OCI-LY7 (cell line): ENCODE results near the gene TCFL5. TPM values are rescaled to one million over a fixed set of nuclear protein-coding genes. Genes with fewer than 3 reads are reported as not detected.

ENCODE experiments used
- BruUV-seq: library from RNA; stranded (reverse); fragments of 400-500 nt; replicated peaks from 2 replicates; lab custom pipeline; 2021; lab: Mats Ljungman, UMichigan
- CTCF ChIA-PET: fragments of 300-600 bp; sonication (Branson Sonifier 250); formaldehyde crosslinking; loops from one replicate; lab custom pipeline; 2022; ENCODE audit warnings: antibody characterized with exemption; ENCODE audit not compliant: unreplicated experiment; lab: Charles Lee
- POLR2A ChIA-PET: fragments of 300-600 bp; sonication (Branson Sonifier 250); formaldehyde crosslinking; loops from one replicate; lab custom pipeline; 2022; ENCODE audit warnings: antibody characterized with exemption; lab: Charles Lee
- DNase-seq: peaks from one replicate; pipeline ENCODE4 v3.0.0-alpha.2; 2015; ENCODE audit warnings: low spot score
- H2AFZ ChIP-seq: fragments of 200-600 bp; sonication (generic), shearing (Covaris generic); 2 replicates; pipeline ENCODE4 v1.6.1; 2014; ENCODE audit warnings: mild to moderate bottlenecking, antibody characterized with exemption, low read length, moderate library complexity
- H3K27ac ChIP-seq: fragments of 200-600 bp; sonication (generic); 2 replicates; pipeline ENCODE4 v1.5.1; 2014; ENCODE audit warnings: mixed run types, low read depth, mild to moderate bottlenecking, moderate library complexity, low read length, inconsistent platforms; ENCODE audit not compliant: poor library complexity, severe bottlenecking
- H3K36me3 ChIP-seq: fragments of 200-600 bp; sonication (generic); 2 replicates; pipeline ENCODE4 v1.6.1; 2014; ENCODE audit warnings: mild to moderate bottlenecking, antibody characterized with exemption, low read length, moderate library complexity, mixed read lengths; ENCODE audit not compliant: insufficient read depth
- H3K4me1 ChIP-seq: fragments of 200-600 bp; sonication (generic); 2 replicates; pipeline ENCODE4 v1.5.1; 2014; ENCODE audit warnings: mild to moderate bottlenecking, low read length; ENCODE audit not compliant: insufficient read depth, poor library complexity, severe bottlenecking
- H3K4me2 ChIP-seq: fragments of 200-600 bp; sonication (generic); 2 replicates; pipeline ENCODE4 v1.6.1; 2014; ENCODE audit warnings: mild to moderate bottlenecking, low read length
- H3K4me3 ChIP-seq: fragments of 200-600 bp; sonication (generic); 2 replicates; pipeline ENCODE4 v1.5.1; 2014; ENCODE audit warnings: mild to moderate bottlenecking, low read depth, low read length; ENCODE audit not compliant: poor library complexity, severe bottlenecking
- H3K79me2 ChIP-seq: fragments of 200-600 bp; sonication (generic); 2 replicates; pipeline ENCODE4 v1.6.1; 2016; ENCODE audit warnings: low read depth, mild to moderate bottlenecking, low read length, moderate library complexity, mixed read lengths; ENCODE audit not compliant: insufficient read depth
- H3K9me2 ChIP-seq: fragments of 200-600 bp; sonication (generic); 2 replicates; pipeline ENCODE4 v1.6.1; 2016; ENCODE audit warnings: mild to moderate bottlenecking, low read length, mixed read lengths; ENCODE audit not compliant: insufficient read depth
- H3K9me3 ChIP-seq: fragments of 200-600 bp; sonication (generic); 2 replicates; pipeline ENCODE4 v1.6.1; 2014; ENCODE audit warnings: mild to moderate bottlenecking, mixed run types, low read length, mixed read lengths
- H4K20me1 ChIP-seq: fragments of 200-600 bp; sonication (generic); 2 replicates; pipeline ENCODE4 v1.6.1; 2014; ENCODE audit warnings: mild to moderate bottlenecking, antibody characterized with exemption, low read length, moderate library complexity, mixed read lengths; ENCODE audit not compliant: insufficient read depth
- CTCF ChIP-seq: fragments of 200-600 bp; sonication (generic); conservative IDR thresholded peaks from 2 replicates; pipeline ENCODE4 v1.5.1; 2014; ENCODE audit warnings: mild to moderate bottlenecking, antibody characterized with exemption, low read length, moderate library complexity, mixed read lengths
- EZH2phosphoT487 ChIP-seq: fragments of 200-600 bp; sonication (generic); IDR thresholded peaks from 2 replicates; pipeline ENCODE4 v1.6.1; 2018; ENCODE audit warnings: low read depth, borderline replicate concordance, mild to moderate bottlenecking, mixed run types, antibody characterized with exemption, low read length, moderate library complexity, mixed read lengths
- intact Hi-C: fragments of 100-400 bp; cut with micrococcal nuclease; formaldehyde crosslinking; loops from one replicate; pipeline ENCODE4 v1.10.0; 2022; ENCODE audit not compliant: unreplicated experiment
- total RNA-seq, 2 experiments: library from RNA; depleted of rRNA in 1 of 2; stranded (reverse); fragments of >200 nt in 1 of 2; shearing (Covaris generic) in 1 of 2; gene quantifications; 2 replicates each; pipeline ENCODE4 v1.2.3, GENCODE V29; 2014 to 2022

TCFL5 gene
- total RNA-seq, 2 experiments from 2014 or later: 8.7 to 9.5 TPM

- H3K9me3 ChIP-seq: no peaks in the 10 kb centered on the region
- DNase-seq: no peak
- H2AFZ ChIP-seq: no peak overlapping the region
- H3K79me2 ChIP-seq: no peaks in the 10 kb centered on the region
- no peak overlapping the region for H3K27ac ChIP-seq
- H3K9me2 ChIP-seq: no peaks in the 10 kb centered on the region
- H3K36me3 ChIP-seq: peaks cover 71% of the 10 kb centered on the region
- intact Hi-C loops: loop anchor here (1.0 to 2.0 kb wide), 5 partner anchors 19 to 110 kb away; partner anchors contain the start of gene GID8
- ChIA-PET CTCF (no interaction called here), POLR2A (interaction anchor here (1.4 kb wide), 1 partner anchor 54 kb away, joined by 4 read pairs; no protein-coding TSS in a partner anchor)
- H3K4me3 ChIP-seq: no peak overlapping the region
- peaks cover 15% of the 10 kb centered on the region for H3K4me1 ChIP-seq
- TF ChIP-seq CTCF: no peak
- TF ChIP-seq EZH2phosphoT487: no peak
- no TSS peak for BruUV-seq
- H3K4me2 ChIP-seq: no peak overlapping the region; the same call in 1 of the 2 replicates
- H4K20me1 ChIP-seq: no peaks in the 10 kb centered on the region
These were observed 38.0 kb upstream of the TCFL5 start for GRCh38 chr20:62899633-62900051.

GRCh38 chr20:62898970-62899632, 37.5 kb upstream of the TCFL5 start:
- Histone ChIP-seq H3K9me3 (no peaks in the 10 kb centered on the region), H3K79me2 (no peaks in the 10 kb centered on the region), H3K9me2 (no peaks in the 10 kb centered on the region), H4K20me1 (no peaks in the 10 kb centered on the region), H3K4me1 (peaks cover 15% of the 10 kb centered on the region), H2AFZ (no peak overlapping the region), H3K4me2 (no peak overlapping the region), H3K4me3 (no peak overlapping the region), H3K36me3 (peaks cover 73% of the 10 kb centered on the region), H3K27ac (no peak overlapping the region)
- intact Hi-C loops: no loop called here
- ChIA-PET POLR2A (interaction anchor here (1.4 kb wide), 1 partner anchor 54 kb away, joined by 4 read pairs; no protein-coding TSS in a partner anchor), CTCF (no interaction called here)
- no peak for TF ChIP-seq CTCF
- no peak for TF ChIP-seq EZH2phosphoT487
- no peak for DNase-seq
- no TSS peak for BruUV-seq
